SKM-1 treated with dmso at 0.1 percent for 144 hours (cell line): ENCODE data around the gene ADAMTSL1.
"Not testable (repeated sequence)": the region's sequence is repeated elsewhere in the genome, so short reads cannot be mapped to it uniquely, and the experiment has no call there.

Experiments used
- DNase-seq: peaks from one replicate; lab custom pipeline; 2025; ENCODE audit not compliant: unreplicated experiment; lab: John Stamatoyannopoulos, UW

Gene ADAMTSL1

DNA sequence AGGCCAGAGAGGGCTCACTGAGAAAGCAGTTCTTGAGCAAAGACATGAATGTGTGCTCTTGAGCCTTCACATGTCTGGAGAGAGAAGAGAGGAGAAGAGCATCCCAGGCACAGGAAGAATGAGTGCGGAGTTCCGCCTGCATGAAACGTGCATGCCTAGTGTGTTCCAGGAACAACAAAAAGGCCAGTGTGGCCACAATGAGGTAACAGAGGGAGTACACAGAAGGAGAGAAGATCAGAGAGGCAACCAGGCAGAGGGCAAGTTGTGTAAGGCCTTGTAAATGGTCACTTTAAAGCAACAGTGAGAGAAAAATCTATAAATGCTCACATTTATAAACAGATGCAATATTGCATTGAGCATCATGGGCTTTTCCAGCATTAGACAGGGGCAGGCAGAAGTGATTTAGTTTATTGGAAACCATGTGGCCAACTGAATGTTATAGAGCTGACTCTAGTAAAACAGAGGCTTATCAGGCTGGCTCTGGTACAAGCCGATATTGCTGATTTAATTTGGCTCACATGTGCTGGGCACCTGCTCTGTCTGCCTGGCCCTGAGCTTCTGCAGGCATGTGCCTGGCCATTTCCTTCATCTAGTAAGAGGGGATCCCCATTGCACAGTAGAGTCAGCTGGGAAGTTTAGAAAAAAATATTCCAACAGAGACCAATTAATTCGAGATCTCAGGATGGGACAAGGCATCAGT is 373.8 kb downstream of the ADAMTSL1 start:
- no peak for DNase-seq

DNA sequence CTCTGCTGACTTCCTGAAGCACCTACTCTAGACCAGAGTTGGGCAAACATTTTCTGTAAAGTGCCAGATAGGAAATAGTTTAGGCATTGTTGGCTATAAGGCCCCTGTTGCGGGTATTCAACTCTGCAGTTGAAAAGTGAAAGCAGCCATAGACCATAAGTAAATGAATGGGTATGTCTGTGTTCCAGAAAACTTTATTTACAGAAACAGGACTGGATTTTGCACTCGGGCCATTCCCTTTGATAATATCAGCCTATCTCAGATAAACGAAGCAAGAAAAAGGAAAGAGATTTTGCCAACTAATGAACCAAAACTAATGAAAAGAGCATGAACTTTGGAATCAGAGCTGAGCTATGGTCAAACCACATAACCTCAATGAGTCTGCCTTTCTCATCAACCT is 374.7 kb downstream of the ADAMTSL1 start:
- DNase-seq: no peak

DNA sequence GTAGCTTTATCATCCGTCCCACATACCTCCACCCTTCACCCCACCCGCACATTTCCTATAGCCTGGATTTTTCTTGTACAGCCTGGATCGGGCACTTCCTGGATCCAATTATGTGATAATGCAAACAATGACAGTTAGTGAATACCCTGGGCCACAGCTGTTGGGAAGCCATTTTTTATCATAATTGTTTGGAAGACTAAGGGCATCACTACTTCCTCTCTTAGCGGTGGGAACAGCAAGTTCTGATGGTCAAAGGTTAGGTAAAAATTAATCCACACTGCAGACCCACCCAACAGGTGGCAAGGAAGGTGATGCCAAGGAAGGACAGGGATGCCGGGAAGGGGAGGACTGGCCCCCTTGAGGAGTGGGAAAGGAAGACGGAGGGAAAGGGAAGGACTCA is 375.3 kb downstream of the ADAMTSL1 start:
- DNase-seq: no peak

DNA sequence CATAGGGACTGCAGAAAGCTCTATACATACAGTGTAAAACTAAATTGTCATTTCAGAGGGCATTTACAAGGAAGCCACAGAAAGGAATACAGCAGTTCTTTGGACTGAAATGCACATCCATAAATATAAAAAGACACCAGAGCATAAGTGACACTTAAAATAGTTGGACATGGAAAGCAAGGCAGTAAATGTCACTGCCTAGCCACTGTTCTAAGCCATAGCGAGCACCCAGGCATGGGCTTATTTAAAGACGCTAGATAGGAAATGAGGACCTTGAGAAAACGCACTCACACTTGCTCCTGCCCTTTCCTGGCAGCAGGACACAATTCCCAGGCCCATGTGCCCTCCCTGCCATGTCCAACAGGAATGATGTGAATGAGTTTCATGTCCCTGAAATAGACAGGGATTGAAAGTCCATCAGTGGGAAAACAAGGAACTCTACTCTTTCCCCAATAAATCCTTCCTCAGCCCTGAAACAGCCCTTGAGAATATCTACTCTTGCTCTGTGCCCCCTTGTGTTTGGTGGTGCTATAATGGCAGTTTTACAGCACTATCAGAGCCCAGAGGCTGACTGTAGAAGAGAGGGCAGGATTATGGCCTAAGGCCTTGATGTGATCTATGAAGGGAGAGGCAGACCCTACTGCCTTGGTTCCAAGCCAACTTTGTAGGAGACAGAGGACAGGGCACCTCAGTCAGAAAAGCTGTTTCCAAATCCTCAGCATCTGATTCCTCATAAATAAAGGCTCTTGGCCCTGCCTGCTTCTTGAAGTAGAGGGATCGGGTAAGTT is 376.1 kb downstream of the ADAMTSL1 start:
- DNase-seq: no peak

DNA sequence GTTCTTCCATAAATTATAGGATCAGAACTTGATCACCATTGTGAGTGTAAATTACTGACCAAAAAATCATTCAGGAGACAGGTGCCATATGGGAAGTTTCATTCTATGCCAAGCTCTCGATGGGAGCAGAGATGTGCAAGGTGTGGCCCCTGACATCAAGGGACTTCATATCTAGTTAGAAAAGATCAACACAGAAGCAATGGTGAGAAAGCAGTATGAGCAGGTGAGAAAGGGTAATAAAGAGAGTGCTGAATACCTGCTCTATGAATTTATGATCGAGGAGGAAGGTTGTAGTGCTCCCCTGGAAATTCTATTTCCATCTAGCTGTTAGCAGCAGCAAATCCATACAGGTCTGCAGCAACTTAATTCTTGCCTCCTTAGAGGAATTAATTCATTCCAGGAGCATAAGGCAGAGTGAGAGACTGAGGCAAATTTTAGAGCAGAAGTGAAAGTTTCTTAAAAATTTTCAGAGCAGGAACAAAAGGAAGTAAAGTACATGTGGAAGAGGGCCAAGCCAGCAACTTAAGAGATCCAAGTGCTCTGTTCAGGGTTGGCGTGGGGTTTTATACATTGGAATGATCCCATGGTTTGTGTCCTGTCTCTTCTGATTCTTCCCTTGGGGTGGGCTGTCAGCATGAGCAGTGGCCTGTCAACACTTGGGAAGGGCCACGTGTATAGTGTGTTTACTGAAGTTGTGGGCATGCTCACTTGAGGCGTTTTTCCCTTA is 377.3 kb downstream of the ADAMTSL1 start:
- no peak for DNase-seq

DNA sequence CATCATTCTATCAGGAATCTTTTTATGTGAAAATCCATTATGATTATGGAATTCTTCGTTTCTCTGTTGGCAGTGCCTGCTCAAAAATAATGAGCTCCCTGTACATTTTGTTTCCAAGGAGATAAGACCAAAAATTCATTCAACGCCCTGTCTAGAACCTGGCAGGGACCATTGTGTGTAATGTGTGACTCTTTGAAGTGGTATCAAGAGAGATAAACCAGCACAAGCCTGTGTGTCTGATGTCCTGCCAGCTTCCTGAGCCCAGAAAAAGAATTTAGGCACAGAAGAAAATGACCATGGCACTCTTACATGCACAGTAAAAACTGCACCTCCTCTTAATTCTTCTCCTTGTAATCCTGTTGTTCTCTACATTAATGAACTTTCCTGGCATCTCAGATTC is 381.7 kb downstream of the ADAMTSL1 start:
- no peak for DNase-seq

DNA sequence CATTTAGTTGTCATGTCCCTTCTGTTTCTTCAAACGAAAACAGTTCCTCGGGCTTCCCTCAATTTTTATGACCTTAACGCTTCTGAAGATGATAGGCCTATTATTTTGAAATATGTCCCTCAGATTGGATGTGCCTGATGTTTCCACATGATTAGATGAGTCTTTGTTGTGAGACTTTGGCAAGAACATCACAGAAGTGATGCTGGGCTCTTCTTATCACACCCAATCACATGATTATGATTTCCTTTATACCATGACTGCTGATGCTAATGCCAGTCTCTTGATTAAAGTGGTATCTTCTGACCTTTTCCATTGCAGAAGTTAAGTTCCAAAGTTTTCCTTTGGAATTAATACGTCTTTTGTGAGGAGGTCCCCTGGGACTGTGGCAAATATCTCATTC is 383.4 kb downstream of the ADAMTSL1 start:
- DNase-seq: no peak

DNA sequence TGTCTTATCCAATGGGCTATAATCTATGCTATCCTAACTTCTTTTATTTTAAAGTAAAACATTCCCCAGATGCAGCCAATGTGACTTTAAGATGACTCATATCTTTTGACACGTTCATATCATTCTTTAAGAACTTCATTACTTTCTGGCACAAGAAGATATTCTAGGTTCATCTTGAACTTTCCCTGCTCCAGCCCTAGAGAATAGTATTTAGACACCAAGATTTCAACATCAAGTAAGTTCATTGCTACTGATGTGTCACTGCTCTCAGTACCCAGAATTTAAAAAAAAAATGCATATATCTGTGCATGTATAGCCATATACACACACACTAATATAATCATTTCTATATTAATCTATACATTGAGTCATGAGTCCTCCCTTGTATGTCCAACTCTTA is 383.8 kb downstream of the ADAMTSL1 start:
- no peak for DNase-seq

DNA sequence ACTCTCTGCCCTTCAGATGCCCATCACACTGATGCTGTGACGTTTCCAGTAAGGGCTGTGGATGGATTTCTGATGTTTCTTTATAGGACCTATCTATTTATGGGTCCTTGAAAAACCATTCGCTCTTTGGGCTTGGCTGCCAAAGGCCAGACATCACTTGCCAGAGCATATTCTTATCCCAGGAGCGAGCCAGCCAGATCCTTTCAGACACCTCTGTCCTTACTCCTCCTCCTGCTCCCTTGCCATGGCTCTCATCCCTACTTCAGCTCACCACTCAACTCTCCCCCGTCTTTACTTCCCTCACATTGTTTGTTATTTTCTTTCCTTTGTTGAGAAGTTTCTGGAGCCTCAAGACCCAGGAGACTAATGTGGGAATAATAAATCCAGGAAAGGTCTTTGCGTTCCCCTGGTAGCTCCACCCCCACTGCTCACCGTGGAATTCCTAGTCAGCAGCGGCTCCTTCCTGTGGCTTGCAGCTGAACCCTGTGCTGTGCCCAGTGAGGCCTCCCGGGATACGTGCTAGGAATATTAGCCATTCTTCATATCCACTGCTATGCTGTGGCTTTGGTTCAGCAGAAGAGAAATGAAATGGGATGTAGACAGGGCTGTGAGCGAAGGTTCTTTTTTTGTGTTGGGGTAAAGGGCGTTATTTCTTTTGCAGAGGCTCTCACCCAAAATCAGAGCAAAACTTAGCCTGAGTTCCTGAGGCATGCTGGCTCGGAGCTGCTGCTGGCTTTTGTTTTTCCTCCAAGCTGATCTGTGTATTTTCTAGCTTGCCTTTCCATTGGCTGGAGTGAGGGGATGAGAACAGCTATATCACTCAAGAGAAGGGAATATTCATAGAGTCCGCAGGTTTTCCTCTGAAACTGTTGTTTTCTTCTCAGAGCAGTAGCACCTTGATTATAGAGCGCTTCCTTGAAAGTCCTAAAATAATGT is 387.9 kb downstream of the ADAMTSL1 start:
- DNase-seq: no peak

DNA sequence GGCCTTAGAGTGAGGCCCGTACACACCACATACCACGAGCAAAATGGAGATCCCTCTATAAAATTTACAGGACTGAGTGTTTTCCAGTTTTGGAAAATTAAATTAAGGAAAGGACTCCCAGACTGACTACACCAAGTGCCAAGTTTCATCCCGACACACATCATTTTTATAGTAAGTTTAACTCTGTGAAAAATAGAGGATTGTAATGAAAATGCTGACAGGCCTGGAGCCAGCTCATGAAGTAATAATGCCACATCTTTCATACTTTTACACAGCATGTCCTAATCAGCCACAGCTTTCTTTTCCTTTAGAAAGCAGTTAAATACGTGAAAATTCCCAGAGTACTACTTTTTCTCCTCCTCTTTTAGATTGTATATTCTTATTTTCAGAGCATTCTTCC is 389.8 kb downstream of the ADAMTSL1 start:
- no peak for DNase-seq

DNA sequence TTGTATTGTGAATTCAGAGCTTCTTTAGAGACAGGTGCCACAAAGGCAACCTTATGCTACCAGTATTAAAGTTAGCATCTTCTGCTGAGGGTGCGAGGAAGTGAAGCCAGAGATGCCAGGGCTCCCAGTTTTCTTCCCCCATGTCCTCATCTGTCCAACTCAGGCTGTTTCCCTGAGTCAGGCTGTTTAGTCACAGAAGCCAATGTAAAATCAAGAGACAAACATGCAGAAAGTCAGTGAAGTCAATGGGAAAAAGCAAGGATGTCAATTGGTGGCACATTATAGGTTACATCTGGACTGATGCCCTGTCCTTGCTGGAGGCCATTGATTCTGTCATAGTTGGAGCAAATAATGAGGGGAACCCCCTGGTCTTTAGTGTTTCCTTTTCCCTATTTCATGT is 390.6 kb downstream of the ADAMTSL1 start:
- DNase-seq: no peak

DNA sequence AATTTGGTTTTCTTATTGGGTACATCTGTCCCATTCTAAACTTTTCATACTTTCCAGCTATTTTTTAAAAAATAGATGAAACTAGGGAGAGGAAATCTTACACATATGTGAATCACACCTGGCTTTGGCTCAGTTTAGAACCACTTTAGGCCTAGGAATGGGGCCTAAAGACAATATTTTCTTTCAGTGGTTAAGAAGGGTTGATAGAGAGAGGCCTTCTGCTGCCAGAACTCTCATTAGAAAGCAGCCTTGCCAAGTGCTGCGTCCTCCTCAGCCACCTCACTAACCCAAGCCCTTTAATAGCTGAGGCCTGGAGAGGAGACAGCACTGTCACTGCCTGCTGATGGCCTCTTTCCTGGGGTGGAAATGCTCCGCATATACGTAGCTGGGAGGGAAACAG is 391.6 kb downstream of the ADAMTSL1 start:
- no peak for DNase-seq

DNA sequence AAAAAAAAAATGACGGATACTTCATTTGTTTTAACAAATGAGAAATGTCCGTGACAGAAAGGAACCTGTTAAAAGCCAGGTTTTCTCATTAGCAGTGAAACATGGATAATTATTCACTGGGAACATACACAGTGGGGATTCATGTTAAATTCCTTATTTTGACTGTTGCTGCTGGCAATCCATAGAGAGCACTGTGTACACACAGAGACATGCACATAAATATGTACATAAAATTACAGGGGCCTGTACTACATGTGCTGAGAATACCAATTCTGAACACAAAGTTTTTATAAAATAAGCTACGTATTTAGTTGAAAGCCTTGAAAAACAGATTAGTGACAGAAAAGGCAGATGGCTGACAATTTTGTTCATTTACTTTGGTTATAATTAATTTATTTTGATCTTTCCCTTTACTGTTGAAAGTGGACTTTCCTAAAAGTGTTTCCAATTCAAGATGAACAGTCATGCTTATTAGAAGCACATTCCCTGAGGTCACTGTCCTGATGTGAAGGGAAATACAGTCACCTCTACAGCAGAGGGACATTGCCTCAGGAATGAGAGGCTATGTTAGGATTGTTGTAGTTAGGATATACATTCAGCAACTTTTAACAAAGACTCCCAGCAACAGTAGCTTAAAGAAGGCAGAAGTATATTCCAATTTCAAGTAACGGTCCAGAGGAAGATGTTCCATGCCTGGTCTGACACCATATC is 392.3 kb downstream of the ADAMTSL1 start:
- no peak for DNase-seq

DNA sequence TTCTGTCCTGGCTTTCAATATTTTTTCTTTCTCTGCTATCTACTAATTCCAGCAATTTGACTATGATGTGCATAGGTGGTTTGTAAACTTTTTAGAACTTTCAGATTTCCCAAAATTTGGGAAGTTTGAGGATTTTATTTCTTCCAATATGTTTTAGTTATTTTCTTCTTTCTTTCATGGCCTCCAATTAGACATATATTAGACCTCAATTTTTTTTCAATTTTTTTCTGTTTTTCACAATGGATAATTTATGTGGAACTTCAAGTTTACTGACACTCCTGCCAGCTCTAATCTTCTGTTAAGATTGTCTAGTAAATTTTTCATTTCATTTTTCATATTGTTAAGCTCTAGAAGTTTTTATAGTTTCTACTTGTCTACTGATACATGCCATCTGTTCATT is 395.8 kb downstream of the ADAMTSL1 start:
- DNase-seq: no peak

DNA sequence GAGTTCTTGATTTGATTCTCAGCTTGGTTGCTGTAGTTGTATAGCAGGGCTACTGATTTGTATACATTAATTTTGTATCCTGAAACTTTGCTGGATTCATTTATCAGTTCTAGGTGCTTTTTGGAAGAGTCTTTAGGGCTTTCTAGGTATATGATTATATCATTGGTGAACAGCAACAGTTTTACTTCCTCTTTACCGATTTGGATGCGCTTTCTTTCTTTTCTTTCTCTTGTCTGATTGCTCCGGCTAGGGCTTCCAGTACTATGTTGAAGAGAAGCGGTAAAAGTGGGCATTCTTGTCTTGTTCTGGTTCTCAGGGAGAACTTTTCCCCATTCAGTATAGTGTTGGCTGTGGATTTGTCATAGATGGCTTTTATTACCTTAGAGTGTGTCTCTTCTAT is 400.1 kb downstream of the ADAMTSL1 start:
- no peak for DNase-seq

DNA sequence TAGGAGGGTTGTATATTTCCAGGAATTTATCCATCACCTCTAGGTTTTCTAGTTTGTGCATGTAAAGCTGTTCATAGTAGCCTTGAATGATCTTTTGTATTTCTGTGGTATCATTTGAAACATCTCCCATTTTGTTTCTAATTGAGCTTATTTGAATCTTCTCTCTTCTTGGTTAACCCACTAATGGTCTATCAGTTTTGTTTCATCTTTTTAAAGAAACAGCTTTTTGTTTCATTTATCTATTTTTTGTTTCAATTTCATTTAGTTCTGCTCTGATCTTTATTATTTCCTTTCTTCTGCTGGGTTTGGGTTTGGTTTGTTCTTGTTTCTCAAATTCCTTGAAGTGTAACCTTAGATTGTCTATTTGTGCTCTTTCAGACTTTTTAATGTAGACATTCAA is 401.0 kb downstream of the ADAMTSL1 start:
- not testable (repeated sequence) for DNase-seq

DNA sequence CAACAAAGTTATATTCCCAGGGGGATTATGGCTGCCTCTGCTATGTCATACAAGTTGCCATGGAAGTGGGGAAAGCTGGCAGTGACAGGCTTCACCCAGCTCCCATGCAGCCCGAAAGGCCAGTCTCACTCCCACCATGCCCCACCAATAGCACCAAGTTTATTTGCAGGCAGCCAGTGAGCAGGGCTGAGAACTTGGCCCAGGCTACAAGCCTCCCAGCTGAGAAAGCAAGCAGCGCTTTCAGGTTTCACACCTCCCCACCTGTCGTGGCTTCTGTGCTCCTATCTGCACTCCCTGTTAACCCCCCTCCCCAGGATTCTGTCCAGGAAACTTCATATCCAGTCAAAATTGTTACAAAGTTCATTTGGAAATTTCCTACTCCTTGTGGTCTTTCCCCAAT is 404.0 kb downstream of the ADAMTSL1 start:
- no peak for DNase-seq

DNA sequence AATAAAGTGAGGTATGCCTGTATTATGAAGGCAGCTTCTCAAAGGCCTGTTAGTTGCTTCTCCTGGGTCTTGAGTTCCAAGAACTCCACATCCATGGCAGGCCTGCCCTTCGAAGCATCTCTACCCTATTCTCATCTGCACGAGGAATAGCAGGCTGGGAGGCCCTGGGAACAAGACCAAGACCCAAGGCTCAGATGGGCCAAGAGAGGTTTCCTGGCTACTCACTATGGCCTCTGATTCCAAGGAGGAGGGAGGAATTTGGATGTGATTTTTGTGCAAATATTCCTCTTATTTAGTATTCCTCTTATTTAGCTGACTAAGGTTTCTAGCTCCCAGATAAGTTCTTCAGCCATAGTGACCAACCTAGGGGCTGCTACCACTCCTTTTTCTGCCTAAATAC is 407.8 kb downstream of the ADAMTSL1 start:
- DNase-seq: no peak

DNA sequence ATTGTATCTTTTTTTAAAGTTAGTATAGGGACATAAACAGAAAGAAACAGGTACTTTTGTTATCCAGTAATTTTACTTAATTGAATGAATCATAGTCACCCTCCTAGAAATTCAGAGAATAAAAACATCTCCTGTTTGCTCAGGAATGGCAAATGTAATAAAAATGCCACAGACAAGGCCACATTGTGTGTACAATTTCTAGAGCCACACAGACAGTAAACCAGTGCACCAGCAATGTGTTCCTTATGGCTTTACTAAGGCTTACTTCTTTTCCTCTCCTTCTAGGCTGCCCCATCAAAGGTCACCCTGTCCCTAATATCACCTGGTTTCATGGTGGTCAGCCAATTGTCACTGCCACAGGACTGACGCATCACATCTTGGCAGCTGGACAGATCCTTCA is 413.6 kb downstream of the ADAMTSL1 start:
- DNase-seq: no peak

DNA sequence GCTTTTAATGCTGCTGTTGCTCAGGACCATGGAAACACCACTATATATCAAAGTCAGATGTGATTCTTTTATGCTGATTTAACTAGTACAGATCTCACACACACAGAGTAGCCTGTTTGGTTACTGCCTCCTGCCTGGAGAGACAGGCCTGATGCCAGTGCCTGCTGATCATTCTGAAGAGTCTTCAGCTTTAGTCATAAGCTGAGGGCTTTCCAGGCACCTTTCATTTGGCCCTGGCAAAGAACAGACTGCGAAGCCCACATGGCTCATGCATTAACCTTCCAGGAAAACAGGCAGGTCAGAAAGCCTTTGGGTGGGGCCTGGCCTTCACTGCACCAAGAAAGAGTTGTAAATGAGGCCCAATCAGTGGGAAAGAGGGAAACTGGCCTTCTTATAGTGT is 414.3 kb downstream of the ADAMTSL1 start:
- DNase-seq: no peak
